Neural cell (in vitro differentiated cells): ENCODE measurements around the gene SREBF1.

Source experiments
- EZH2 ChIP-seq: fragments of 200-600, 300-800 bp; shearing (Covaris generic), sonication (generic); IDR thresholded peaks from 2 replicates; pipeline ENCODE4 v1.6.1; 2014; ENCODE audit warnings: antibody characterized with exemption, low read length, borderline replicate concordance, mild to moderate bottlenecking; ENCODE audit not compliant: insufficient read depth, poor library complexity, severe bottlenecking
- POLR2AphosphoS5 ChIP-seq: IDR thresholded peaks from 2 replicates; pipeline ENCODE4 v1.6.1; 2012
- RAD21 ChIP-seq: fragments of 450-650 bp; conservative IDR thresholded peaks from 2 replicates; pipeline ENCODE4 v1.6.1; 2014; ENCODE audit warnings: antibody characterized with exemption, mild to moderate bottlenecking, moderate library complexity
- SMC3 ChIP-seq: fragments of 450-650 bp; conservative IDR thresholded peaks from 2 replicates; pipeline ENCODE4 v1.6.1; 2014; ENCODE audit warnings: antibody characterized with exemption, mild to moderate bottlenecking, moderate library complexity; ENCODE audit not compliant: poor library complexity
- TF ChIP-seq, protein P1 (sequence below): fragments of 450-650 bp; IDR thresholded peaks from 2 replicates; pipeline ENCODE4 v1.5.1; 2014; ENCODE audit warnings: antibody characterized with exemption, mild to moderate bottlenecking, moderate library complexity; ENCODE audit not compliant: poor library complexity, severe bottlenecking

DNA sequence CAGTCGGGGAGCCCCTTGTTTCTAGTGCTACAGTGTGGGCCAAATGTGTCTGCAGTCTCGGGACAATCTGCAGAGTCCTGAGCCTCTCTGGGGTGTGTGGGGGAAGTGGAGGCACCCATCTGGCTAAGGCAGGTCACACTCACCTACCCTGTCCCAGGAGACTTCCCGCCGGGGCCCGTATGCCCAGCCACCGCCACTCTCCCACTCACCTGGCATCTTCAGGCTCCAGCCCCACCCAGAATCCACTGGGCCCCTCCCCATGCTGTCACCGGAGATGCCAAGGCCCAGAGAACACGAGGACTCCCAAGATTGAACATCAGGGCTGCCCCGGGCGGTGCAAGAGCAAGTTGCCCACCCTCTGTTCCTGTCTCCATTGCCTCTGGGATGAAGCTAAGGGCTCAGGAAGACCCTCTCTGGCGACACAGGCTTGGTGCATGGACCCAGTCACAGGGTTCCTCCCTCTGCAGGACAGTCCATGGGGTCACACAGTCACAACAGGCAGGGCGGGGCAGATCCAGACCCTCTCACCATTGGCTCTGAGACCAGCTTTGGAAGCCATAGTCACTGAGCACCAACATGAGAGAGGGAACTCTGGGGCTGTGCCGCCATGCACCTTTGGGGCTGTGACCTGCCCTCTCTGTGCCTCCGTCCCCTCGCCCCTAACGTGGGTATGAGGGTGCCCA, 38.1 kb downstream of the SREBF1 start:
- TF ChIP-seq, protein P1, sequence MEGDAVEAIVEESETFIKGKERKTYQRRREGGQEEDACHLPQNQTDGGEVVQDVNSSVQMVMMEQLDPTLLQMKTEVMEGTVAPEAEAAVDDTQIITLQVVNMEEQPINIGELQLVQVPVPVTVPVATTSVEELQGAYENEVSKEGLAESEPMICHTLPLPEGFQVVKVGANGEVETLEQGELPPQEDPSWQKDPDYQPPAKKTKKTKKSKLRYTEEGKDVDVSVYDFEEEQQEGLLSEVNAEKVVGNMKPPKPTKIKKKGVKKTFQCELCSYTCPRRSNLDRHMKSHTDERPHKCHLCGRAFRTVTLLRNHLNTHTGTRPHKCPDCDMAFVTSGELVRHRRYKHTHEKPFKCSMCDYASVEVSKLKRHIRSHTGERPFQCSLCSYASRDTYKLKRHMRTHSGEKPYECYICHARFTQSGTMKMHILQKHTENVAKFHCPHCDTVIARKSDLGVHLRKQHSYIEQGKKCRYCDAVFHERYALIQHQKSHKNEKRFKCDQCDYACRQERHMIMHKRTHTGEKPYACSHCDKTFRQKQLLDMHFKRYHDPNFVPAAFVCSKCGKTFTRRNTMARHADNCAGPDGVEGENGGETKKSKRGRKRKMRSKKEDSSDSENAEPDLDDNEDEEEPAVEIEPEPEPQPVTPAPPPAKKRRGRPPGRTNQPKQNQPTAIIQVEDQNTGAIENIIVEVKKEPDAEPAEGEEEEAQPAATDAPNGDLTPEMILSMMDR, result no peak
- no peak for TF ChIP-seq EZH2
- no peak for TF ChIP-seq RAD21
- no peak for TF ChIP-seq POLR2AphosphoS5
- TF ChIP-seq SMC3, result no peak
